HL-60 (cell line): ENCODE data around the gene GMEB2.

Experiments
- GABPA ChIP-seq: IDR thresholded peaks from 2 replicates; pipeline ENCODE4 v1.6.1; 2012; ENCODE audit warnings: low read depth
- POLR2AphosphoS5 ChIP-seq: IDR thresholded peaks from 2 replicates; pipeline ENCODE4 v1.6.1; 2012; ENCODE audit warnings: low read depth
- SPI1 ChIP-seq: IDR thresholded peaks from 2 replicates; pipeline ENCODE4 v1.6.1; 2012; ENCODE audit warnings: low read depth, mild to moderate bottlenecking, borderline replicate concordance
- TF ChIP-seq, protein P1 (sequence below): IDR thresholded peaks from one replicate; pipeline ENCODE4 v1.5.1; 2011; ENCODE audit warnings: low read length, control low read depth, inconsistent platforms; ENCODE audit not compliant: insufficient read depth
- TF ChIP-seq, protein P2 (sequence below): IDR thresholded peaks from 2 replicates; pipeline ENCODE4 v1.6.1; 2012; ENCODE audit warnings: low read depth; ENCODE audit not compliant: insufficient replicate concordance

DNA sequence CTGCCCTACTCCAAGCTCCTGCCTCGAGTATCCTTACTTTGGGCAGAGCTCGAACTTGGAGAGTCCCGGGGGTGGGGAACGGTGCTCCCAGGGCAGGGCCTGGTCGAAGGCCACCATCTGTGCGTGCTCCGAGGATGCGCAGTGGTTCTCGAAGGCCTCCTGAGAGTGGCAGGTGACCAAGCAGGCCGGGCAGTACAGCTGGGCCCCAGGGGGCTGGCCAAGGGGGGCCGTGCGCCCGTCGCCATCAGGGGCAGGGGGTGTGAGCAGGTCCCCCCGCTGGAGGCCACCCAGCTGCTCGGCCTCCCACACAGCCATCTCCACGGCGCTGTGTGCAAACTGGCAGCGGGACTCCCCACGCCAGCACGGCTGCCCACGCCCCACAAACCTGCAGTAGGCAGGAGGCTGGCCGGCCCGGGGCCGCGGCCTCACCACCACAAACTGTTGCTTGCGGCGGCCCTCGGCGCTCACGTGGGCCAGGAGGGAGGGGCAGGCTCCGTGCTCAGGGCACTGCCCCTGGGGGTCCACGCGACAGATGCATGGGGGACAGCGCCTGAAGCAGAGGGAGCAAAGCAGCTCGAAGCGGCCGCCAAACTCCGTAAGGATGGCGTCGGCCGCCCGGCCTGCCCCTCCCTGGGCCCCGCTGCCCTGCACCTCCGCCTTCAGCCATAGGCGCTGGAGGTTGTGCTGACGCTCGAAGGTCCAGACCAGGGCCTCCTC is 54.7 kb downstream of the GMEB2 start:
- TF ChIP-seq, protein P1, sequence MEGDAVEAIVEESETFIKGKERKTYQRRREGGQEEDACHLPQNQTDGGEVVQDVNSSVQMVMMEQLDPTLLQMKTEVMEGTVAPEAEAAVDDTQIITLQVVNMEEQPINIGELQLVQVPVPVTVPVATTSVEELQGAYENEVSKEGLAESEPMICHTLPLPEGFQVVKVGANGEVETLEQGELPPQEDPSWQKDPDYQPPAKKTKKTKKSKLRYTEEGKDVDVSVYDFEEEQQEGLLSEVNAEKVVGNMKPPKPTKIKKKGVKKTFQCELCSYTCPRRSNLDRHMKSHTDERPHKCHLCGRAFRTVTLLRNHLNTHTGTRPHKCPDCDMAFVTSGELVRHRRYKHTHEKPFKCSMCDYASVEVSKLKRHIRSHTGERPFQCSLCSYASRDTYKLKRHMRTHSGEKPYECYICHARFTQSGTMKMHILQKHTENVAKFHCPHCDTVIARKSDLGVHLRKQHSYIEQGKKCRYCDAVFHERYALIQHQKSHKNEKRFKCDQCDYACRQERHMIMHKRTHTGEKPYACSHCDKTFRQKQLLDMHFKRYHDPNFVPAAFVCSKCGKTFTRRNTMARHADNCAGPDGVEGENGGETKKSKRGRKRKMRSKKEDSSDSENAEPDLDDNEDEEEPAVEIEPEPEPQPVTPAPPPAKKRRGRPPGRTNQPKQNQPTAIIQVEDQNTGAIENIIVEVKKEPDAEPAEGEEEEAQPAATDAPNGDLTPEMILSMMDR = no peak
- no peak for TF ChIP-seq POLR2AphosphoS5
- TF ChIP-seq GABPA = no peak
- no peak for TF ChIP-seq SPI1
- TF ChIP-seq, protein P2, sequence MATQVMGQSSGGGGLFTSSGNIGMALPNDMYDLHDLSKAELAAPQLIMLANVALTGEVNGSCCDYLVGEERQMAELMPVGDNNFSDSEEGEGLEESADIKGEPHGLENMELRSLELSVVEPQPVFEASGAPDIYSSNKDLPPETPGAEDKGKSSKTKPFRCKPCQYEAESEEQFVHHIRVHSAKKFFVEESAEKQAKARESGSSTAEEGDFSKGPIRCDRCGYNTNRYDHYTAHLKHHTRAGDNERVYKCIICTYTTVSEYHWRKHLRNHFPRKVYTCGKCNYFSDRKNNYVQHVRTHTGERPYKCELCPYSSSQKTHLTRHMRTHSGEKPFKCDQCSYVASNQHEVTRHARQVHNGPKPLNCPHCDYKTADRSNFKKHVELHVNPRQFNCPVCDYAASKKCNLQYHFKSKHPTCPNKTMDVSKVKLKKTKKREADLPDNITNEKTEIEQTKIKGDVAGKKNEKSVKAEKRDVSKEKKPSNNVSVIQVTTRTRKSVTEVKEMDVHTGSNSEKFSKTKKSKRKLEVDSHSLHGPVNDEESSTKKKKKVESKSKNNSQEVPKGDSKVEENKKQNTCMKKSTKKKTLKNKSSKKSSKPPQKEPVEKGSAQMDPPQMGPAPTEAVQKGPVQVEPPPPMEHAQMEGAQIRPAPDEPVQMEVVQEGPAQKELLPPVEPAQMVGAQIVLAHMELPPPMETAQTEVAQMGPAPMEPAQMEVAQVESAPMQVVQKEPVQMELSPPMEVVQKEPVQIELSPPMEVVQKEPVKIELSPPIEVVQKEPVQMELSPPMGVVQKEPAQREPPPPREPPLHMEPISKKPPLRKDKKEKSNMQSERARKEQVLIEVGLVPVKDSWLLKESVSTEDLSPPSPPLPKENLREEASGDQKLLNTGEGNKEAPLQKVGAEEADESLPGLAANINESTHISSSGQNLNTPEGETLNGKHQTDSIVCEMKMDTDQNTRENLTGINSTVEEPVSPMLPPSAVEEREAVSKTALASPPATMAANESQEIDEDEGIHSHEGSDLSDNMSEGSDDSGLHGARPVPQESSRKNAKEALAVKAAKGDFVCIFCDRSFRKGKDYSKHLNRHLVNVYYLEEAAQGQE = no peak
